Endodermal cell (in vitro differentiated cells): ENCODE results near the gene IKZF2. TPM values are rescaled to one million over a fixed set of nuclear protein-coding genes. Genes with fewer than 3 reads are reported as not detected.

Source experiments
- DNase-seq: peaks from one replicate; pipeline ENCODE4 v3.0.0-alpha.2; 2017
- H3K27ac ChIP-seq: 2 replicates; pipeline ENCODE4 v1.5.1; 2013; ENCODE audit warnings: mild to moderate bottlenecking, low read depth, low read length, moderate library complexity
- H3K27me3 ChIP-seq: 2 replicates; pipeline ENCODE4 v1.6.1; 2013; ENCODE audit warnings: mild to moderate bottlenecking, low read length, moderate library complexity; ENCODE audit not compliant: insufficient read depth, control insufficient read depth, poor library complexity, severe bottlenecking
- H3K36me3 ChIP-seq: 2 replicates; pipeline ENCODE4 v1.7.0; 2013; ENCODE audit warnings: mild to moderate bottlenecking, low read length, moderate library complexity; ENCODE audit not compliant: control insufficient read depth, insufficient read depth
- H3K4me1 ChIP-seq: one replicate; pipeline ENCODE4 v1.7.0; 2013; ENCODE audit warnings: low read length; ENCODE audit not compliant: control insufficient read depth, insufficient read depth
- H3K4me3 ChIP-seq: 2 replicates; pipeline ENCODE4 v1.5.1; 2013; ENCODE audit warnings: mild to moderate bottlenecking, low read length, moderate library complexity
- H3K9ac ChIP-seq: 2 replicates; pipeline ENCODE4 v1.6.1; 2013; ENCODE audit warnings: mild to moderate bottlenecking, low read length, moderate library complexity; ENCODE audit not compliant: poor library complexity, severe bottlenecking; ENCODE audit errors: extremely low read depth
- H3K9me3 ChIP-seq: 2 replicates; pipeline ENCODE4 v1.6.1; 2013; ENCODE audit warnings: mild to moderate bottlenecking, low read length, moderate library complexity; ENCODE audit not compliant: control insufficient read depth
- H3K27ac Mint-ChIP-seq: 2 replicates; pipeline ENCODE4 v1.8.0; 2020; ENCODE audit warnings: mixed read lengths
- H3K27me3 Mint-ChIP-seq: 2 replicates; pipeline ENCODE4 v1.8.0; 2021; ENCODE audit warnings: mild to moderate bottlenecking, mixed read lengths; ENCODE audit not compliant: insufficient read depth
- H3K36me3 Mint-ChIP-seq: 2 replicates; pipeline ENCODE4 v1.8.0; 2020; ENCODE audit warnings: low read depth, mixed read lengths
- H3K4me1 Mint-ChIP-seq: 2 replicates; pipeline ENCODE4 v1.8.0; 2020; ENCODE audit warnings: mixed read lengths
- H3K4me3 Mint-ChIP-seq: 2 replicates; pipeline ENCODE4 v1.8.0; 2020; ENCODE audit warnings: mild to moderate bottlenecking, moderate library complexity, mixed read lengths
- H3K9me3 Mint-ChIP-seq: 2 replicates; pipeline ENCODE4 v1.8.0; 2020; ENCODE audit warnings: mild to moderate bottlenecking, mixed read lengths
- CTCF ChIP-seq: fragments of 200-600 bp; sonication (generic); conservative IDR thresholded peaks from 2 replicates; pipeline ENCODE4 v1.5.0; 2021; ENCODE audit warnings: antibody characterized with exemption, mild to moderate bottlenecking
- WGBS, 2 experiments: methylation state at CpG; one replicate each; pipeline versions ENCODE4 v1.1.5 to v1.1.7; 2013; ENCODE audit warnings: missing lambda C conversion rate in 2 of 2, mixed read lengths in 1 of 2; ENCODE audit not compliant: insufficient coverage in 1 of 2, insufficient read length in 1 of 2; 5-methylcytosine and 5-hydroxymethylcytosine counted together
- total RNA-seq, 2 donors: library from RNA; stranded (reverse); fragmentation: NEBNext Ultra II Directional in 1 of 2; extraction: Animal tissue kit (Norgen Biotek cat#: 25700) in 1 of 2; gene quantifications; 2 replicates in 1 of 2; 3 replicates in 1 of 2; pipeline ENCODE4 v1.2.1, GENCODE V29; 2021

IKZF2 gene
- total RNA-seq, 2 donors from 2014 or later = 3.9 to 8.7 TPM

GRCh38 chr2:212991120-212991519 is 160.3 kb downstream of the IKZF2 start:
- Mint-ChIP-seq H3K27ac (no peak overlapping the region), H3K4me3 (no peak overlapping the region), H3K4me1 (no peaks in the 10 kb centered on the region), H3K27me3 (no peaks in the 10 kb centered on the region), H3K36me3 (no peaks in the 10 kb centered on the region), H3K9me3 (no peaks in the 10 kb centered on the region)
- no peak overlapping the region for H3K4me3 ChIP-seq
- no peaks in the 10 kb centered on the region for H3K27me3 ChIP-seq
- TF ChIP-seq CTCF = no peak
- H3K36me3 ChIP-seq = no peaks in the 10 kb centered on the region
- 92 to 100% methylated on average over 1 of the region's 1 CpG for WGBS, 2 experiments
- no peak overlapping the region for H3K27ac ChIP-seq
- no peaks in the 10 kb centered on the region for H3K4me1 ChIP-seq
- H3K9me3 ChIP-seq = no peaks in the 10 kb centered on the region
- H3K9ac ChIP-seq = no peak overlapping the region
- no peak for DNase-seq

GRCh38 chr2:212990697-212991096 is 160.7 kb downstream of the IKZF2 start:
- WGBS, 2 experiments = 96% methylated on average over 1 of the region's 1 CpG; no CpG with 5 or more reads in 1 of the 2 experiments
- H3K27ac Mint-ChIP-seq = no peak overlapping the region
- no peaks in the 10 kb centered on the region for H3K36me3 Mint-ChIP-seq
- H3K27ac ChIP-seq = no peak overlapping the region
- H3K9me3 ChIP-seq = no peaks in the 10 kb centered on the region
- H3K27me3 Mint-ChIP-seq = no peaks in the 10 kb centered on the region
- no peak for TF ChIP-seq CTCF
- no peaks in the 10 kb centered on the region for H3K27me3 ChIP-seq
- H3K9me3 Mint-ChIP-seq = no peaks in the 10 kb centered on the region
- DNase-seq = no peak
- H3K36me3 ChIP-seq = no peaks in the 10 kb centered on the region
- H3K4me3 ChIP-seq = no peak overlapping the region
- H3K4me1 Mint-ChIP-seq = no peaks in the 10 kb centered on the region
- no peaks in the 10 kb centered on the region for H3K4me1 ChIP-seq
- no peak overlapping the region for H3K4me3 Mint-ChIP-seq
- H3K9ac ChIP-seq = no peak overlapping the region

GRCh38 chr2:212987492-212987891 is 163.9 kb downstream of the IKZF2 start:
- Mint-ChIP-seq H3K36me3 (no peaks in the 10 kb centered on the region), H3K4me1 (no peaks in the 10 kb centered on the region), H3K4me3 (no peak overlapping the region), H3K27ac (no peak overlapping the region), H3K27me3 (no peaks in the 10 kb centered on the region), H3K9me3 (no peaks in the 10 kb centered on the region)
- Histone ChIP-seq H3K9ac (no peak overlapping the region), H3K27me3 (no peaks in the 10 kb centered on the region), H3K9me3 (no peaks in the 10 kb centered on the region), H3K36me3 (no peaks in the 10 kb centered on the region), H3K4me3 (no peak overlapping the region), H3K27ac (no peak overlapping the region), H3K4me1 (no peaks in the 10 kb centered on the region)
- no peak for TF ChIP-seq CTCF
- 93 to 97% methylated on average over 3 to 4 of the region's 4 CpGs for WGBS, 2 experiments
- DNase-seq = no peak
